PFSK-1 (cell line): Measurements from ENCODE around the gene NPSR1.

Experiments
- FOXP2 ChIP-seq: optimal IDR thresholded peaks from 2 replicates; pipeline ENCODE3; 2011; ENCODE audit warnings: borderline replicate concordance, control low read depth, inconsistent platforms; ENCODE audit not compliant: insufficient read depth; ENCODE audit errors: extremely low read length, extremely low read depth
- POLR2AphosphoS5 ChIP-seq: IDR thresholded peaks from 2 replicates; pipeline ENCODE4 v1.6.1; 2012; ENCODE audit warnings: low read depth, mild to moderate bottlenecking, control low read depth, low read length, moderate library complexity
- REST ChIP-seq, 2 experiments: IDR thresholded peaks; 2 replicates each; pipeline versions ENCODE4 v1.6.1 to v1.8.0; 2011 to 2012; ENCODE audit warnings: low read depth in 2 of 2, low read length in 2 of 2, control low read depth in 1 of 2, inconsistent platforms in 1 of 2, mild to moderate bottlenecking in 1 of 2, moderate library complexity in 1 of 2; ENCODE audit not compliant: insufficient read depth in 1 of 2
- SIN3A ChIP-seq: IDR thresholded peaks from 2 replicates; pipeline ENCODE4 v1.6.1; 2012; ENCODE audit warnings: mild to moderate bottlenecking, low read length, moderate library complexity, borderline replicate concordance; ENCODE audit not compliant: insufficient read depth
- TAF1 ChIP-seq: IDR thresholded peaks from 2 replicates; pipeline ENCODE4 v1.6.1; 2012; ENCODE audit warnings: low read length, control low read depth, borderline replicate concordance; ENCODE audit not compliant: insufficient read depth

NPSR1 gene

GRCh38 chr7:34675749-34676374, 17.8 kb downstream of the NPSR1 start:
- TF ChIP-seq REST (IDR thresholded peaks at IDR 0.05; ENCODE audit: insufficient read depth in 1 of 2, low read depth in 2 of 2, low read length in 2 of 2) (no peak), POLR2AphosphoS5 (no peak)

GRCh38 chr7:34677491-34677890, 19.5 kb downstream of the NPSR1 start:
- TF ChIP-seq FOXP2, result no peak

GRCh38 chr7:34687529-34687928, 29.5 kb downstream of the NPSR1 start:
- TF ChIP-seq FOXP2 (no peak), POLR2AphosphoS5 (no peak), REST (IDR thresholded peaks at IDR 0.05; ENCODE audit: insufficient read depth in 1 of 2, low read depth in 2 of 2, low read length in 2 of 2) (no peak), SIN3A (no peak), TAF1 (no peak)

GRCh38 chr7:34696415-34696814, 38.4 kb downstream of the NPSR1 start:
- TF ChIP-seq TAF1, result no peak
- TF ChIP-seq SIN3A, result no peak
- TF ChIP-seq FOXP2, result no peak
- TF ChIP-seq REST (IDR thresholded peaks at IDR 0.05; ENCODE audit: insufficient read depth in 1 of 2, low read depth in 2 of 2, low read length in 2 of 2), result no peak
- no peak for TF ChIP-seq POLR2AphosphoS5

- TF ChIP-seq TAF1 (no peak), FOXP2 (no peak), REST (IDR thresholded peaks at IDR 0.05; ENCODE audit: insufficient read depth in 1 of 2, low read depth in 2 of 2, low read length in 2 of 2) (no peak), POLR2AphosphoS5 (no peak), SIN3A (no peak)
These were observed 51.8 kb downstream of the NPSR1 start for GRCh38 chr7:34709771-34710170.

- TF ChIP-seq REST (IDR thresholded peaks at IDR 0.05; ENCODE audit: insufficient read depth in 1 of 2, low read depth in 2 of 2, low read length in 2 of 2) (no peak), TAF1 (no peak), SIN3A (no peak), FOXP2 (no peak), POLR2AphosphoS5 (no peak)
These were observed 60.8 kb downstream of the NPSR1 start for GRCh38 chr7:34718867-34719266.
